Muscle of leg (tissue), 10 donors: Measurements from ENCODE around the gene SATB1. TPM values are rescaled to one million over a fixed set of nuclear protein-coding genes. Genes with fewer than 3 reads are reported as not detected.

Source experiments
- DNase-seq: peaks from one replicate; pipeline ENCODE4 v3.0.0; 2013
- H3K27ac ChIP-seq: one replicate; pipeline ENCODE4 v1.5.1; 2013; ENCODE audit warnings: mild to moderate bottlenecking, low read length, control low read depth
- H3K27me3 ChIP-seq: one replicate; pipeline ENCODE4 v1.6.1; 2013; ENCODE audit warnings: low read length; ENCODE audit not compliant: control insufficient read depth, insufficient read depth
- H3K36me3 ChIP-seq: one replicate; pipeline ENCODE4 v1.6.1; 2013; ENCODE audit warnings: low read length; ENCODE audit not compliant: control insufficient read depth, insufficient read depth
- H3K4me1 ChIP-seq: one replicate; pipeline ENCODE4 v1.6.1; 2013; ENCODE audit warnings: low read length; ENCODE audit not compliant: control insufficient read depth, insufficient read depth
- H3K4me3 ChIP-seq: one replicate; pipeline ENCODE4 v1.5.1; 2013; ENCODE audit warnings: low read length, control low read depth
- H3K9me3 ChIP-seq: replicated peaks from 2 replicates; pipeline ENCODE4 v1.6.1; 2013; ENCODE audit warnings: low read depth, low read length; ENCODE audit not compliant: control insufficient read depth
- polyA plus RNA-seq, 8 donors: library from polyadenylated mRNA; unstranded; fragments of 120-200 nt; gene quantifications; one replicate each; pipeline versions ENCODE4 v1.2.1 to v1.2.3, GENCODE V29; 2013; ENCODE audit warnings: inconsistent platforms in 1 of 8, low replicate concordance in 1 of 8; ENCODE audit not compliant: insufficient read length in 8 of 8, insufficient read depth in 1 of 8
- total RNA-seq: library from RNA; stranded (reverse); fragments of 120-200 nt; gene quantifications from one replicate; pipeline ENCODE4 v1.2.4, GENCODE V29; 2013

Gene SATB1
- total and polyA plus RNA-seq, 9 donors = 29.0 to 39.0 (median 34.6) TPM

DNA sequence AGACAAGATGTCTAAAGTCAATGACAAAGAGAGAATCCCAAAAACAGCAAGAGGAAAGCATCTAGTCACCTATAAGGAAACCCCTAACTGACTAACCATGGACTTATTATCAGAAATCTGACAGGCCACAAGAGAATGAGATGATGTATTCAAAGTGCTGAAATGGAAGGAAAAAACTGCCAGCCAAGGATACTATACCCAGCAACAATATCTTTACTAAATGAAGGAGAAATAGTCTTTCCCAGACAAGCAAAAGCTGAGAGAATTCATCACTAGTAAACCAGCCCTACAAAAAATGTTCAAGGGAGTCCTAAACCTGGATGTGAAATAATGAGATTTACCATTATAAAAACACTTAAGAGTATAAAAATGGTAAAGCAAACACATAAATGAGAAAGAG is 128.0 kb downstream of the SATB1 start:
- Histone ChIP-seq H3K36me3 (no peaks in the 10 kb centered on the region), H3K27ac (no peak overlapping the region), H3K4me3 (no peak overlapping the region), H3K4me1 (no peaks in the 10 kb centered on the region), H3K27me3 (no peaks in the 10 kb centered on the region), H3K9me3 (no peaks in the 10 kb centered on the region)
- no peak for DNase-seq
